Adrenal gland (tissue), 12 donors: Measurements from ENCODE around the gene FXYD4. TPM values are rescaled to one million over a fixed set of nuclear protein-coding genes. Genes with fewer than 3 reads are reported as not detected.

Source experiments
- DNase-seq, 7 donors: peaks; one replicate each; pipeline ENCODE4 v3.0.0-alpha.2; 2019 to 2020
- H3K27ac ChIP-seq, 5 donors: fragments of 200-600 bp; sonication (generic) in 4 of 5; 1 replicate in 3 of 5; 2 replicates in 2 of 5; pipeline versions ENCODE4 v1.5.1 to v1.8.0; 2016 to 2020; ENCODE audit warnings: mild to moderate bottlenecking in 1 of 5
- H3K27me3 ChIP-seq: fragments of 200-600 bp; 2 replicates; pipeline ENCODE4 v1.8.0; 2021
- H3K36me3 ChIP-seq, 2 donors: fragments of 200-600 bp; replicated peaks in 1 of 2; 1 replicate in 1 of 2; 2 replicates in 1 of 2; pipeline versions ENCODE4 v1.5.1 to v1.8.0; 2018 to 2022
- H3K4me1 ChIP-seq, 2 donors: fragments of 200-600 bp; replicated peaks in 1 of 2; 1 replicate in 1 of 2; 2 replicates in 1 of 2; pipeline versions ENCODE4 v1.5.1 to v1.8.0; 2018 to 2021
- H3K4me3 ChIP-seq, 4 donors: fragments of 200-600 bp; sonication (generic) in 3 of 4; one replicate each; pipeline ENCODE4 v1.5.1; 2016 to 2018
- H3K9me3 ChIP-seq, 3 donors: fragments of 200-600 bp; sonication (generic) in 1 of 3; replicated peaks in 1 of 3; 1 replicate in 2 of 3; 2 replicates in 1 of 3; pipeline versions ENCODE4 v1.5.1 to v1.8.0; 2016 to 2021
- POLR2A ChIP-seq, 2 donors: fragments of 450-650 bp; IDR thresholded peaks; one replicate each; pipeline ENCODE4 v1.6.1; 2017; ENCODE audit warnings: antibody characterized with exemption in 2 of 2, mild to moderate bottlenecking in 2 of 2, moderate library complexity in 1 of 2
- WGBS, 4 donors: extraction: QIAGEN DNeasy Blood & Tissue Kit in 2 of 4; methylation state at CpG; one replicate each; pipeline versions ENCODE4 v1.1.5 to v1.1.7; 2013 to 2017; 5-methylcytosine and 5-hydroxymethylcytosine counted together
- intact Hi-C, 2 donors: fragments of 100-400 bp; cut with DNase I; formaldehyde crosslinking; loops; one replicate each; pipeline versions ENCODE4 v1.14.1 to v1.15.0; 2022 to 2023
- polyA plus RNA-seq, 3 donors: library from polyadenylated mRNA; stranded (reverse); fragments of 200-250 nt in 2 of 3; fragments of 350-450 nt in 1 of 3; fragmentation: Illumina TruSeq in 1 of 3; extraction: RNeasy Lipid Tissue Mini Kit (QIAGEN cat#74804) in 1 of 3; gene quantifications; one replicate each; pipeline ENCODE4 v1.2.3, GENCODE V29; 2013 to 2014
- total RNA-seq, 9 donors: library from RNA; depleted of rRNA in 4 of 9; stranded (reverse); fragments of >200 nt in 4 of 9; fragments of 120-200 nt in 1 of 9; fragmentation: NEBNext Ultra II Directional in 1 of 9; extraction: Animal tissue kit (Norgen Biotek cat#: 25700) in 1 of 9; gene quantifications; one replicate each; pipeline versions ENCODE4 v1.1.0 to v1.2.4, GENCODE V29; 2013 to 2023
- TF ChIP-seq, protein P1 (sequence below), 6 experiments: fragments of 450-650 bp in 4 of 6; fragments of 200-600 bp in 2 of 6; sonication (generic) in 1 of 6; IDR thresholded peaks; 1 replicate in 5 of 6; 2 replicates in 1 of 6; pipeline versions ENCODE4 v1.5.1 to v1.8.0; 2016 to 2021; ENCODE audit warnings: antibody characterized with exemption in 6 of 6, mild to moderate bottlenecking in 2 of 6, moderate library complexity in 1 of 6
- donor health status: healthy with polysubstance abuse.
- donor health status: Bipolar disorder and iron deficiency.
- donor health status: DM: yes; HTN: yes; CAD: no.
- donor health status: DM: no; HTN: no; CAD: no.
- donor health status: DM: no; HTN: no; CAD: no.
- donor health status: DM: yes; HTN: yes; CAD: no.

FXYD4 gene
- total and polyA plus RNA-seq, 12 donors = 0.86 TPM; not detected in 11

DNA sequence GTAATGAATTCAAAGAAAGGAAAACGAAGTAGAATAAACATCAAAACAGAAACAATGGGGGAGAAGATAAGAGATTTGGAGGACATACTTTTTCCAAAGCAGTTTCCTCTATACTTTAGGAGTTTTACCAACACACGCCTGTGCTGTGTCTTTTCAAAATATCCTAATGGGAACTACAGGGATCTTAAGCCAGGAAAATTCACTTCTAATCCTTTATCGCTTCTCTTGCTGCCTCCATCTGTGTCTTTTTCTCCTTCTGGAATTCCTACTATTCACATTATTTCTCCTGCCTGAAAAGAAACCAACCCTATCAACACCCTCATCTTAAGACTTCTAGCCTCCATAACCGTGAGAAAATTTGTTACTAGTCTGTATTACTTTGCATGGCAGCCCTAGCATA is 30.7 kb downstream of the FXYD4 start:
- intact Hi-C loops = no loop called here
- no peak for TF ChIP-seq POLR2A (IDR thresholded peaks at IDR 0.05)
- TF ChIP-seq, protein P1, sequence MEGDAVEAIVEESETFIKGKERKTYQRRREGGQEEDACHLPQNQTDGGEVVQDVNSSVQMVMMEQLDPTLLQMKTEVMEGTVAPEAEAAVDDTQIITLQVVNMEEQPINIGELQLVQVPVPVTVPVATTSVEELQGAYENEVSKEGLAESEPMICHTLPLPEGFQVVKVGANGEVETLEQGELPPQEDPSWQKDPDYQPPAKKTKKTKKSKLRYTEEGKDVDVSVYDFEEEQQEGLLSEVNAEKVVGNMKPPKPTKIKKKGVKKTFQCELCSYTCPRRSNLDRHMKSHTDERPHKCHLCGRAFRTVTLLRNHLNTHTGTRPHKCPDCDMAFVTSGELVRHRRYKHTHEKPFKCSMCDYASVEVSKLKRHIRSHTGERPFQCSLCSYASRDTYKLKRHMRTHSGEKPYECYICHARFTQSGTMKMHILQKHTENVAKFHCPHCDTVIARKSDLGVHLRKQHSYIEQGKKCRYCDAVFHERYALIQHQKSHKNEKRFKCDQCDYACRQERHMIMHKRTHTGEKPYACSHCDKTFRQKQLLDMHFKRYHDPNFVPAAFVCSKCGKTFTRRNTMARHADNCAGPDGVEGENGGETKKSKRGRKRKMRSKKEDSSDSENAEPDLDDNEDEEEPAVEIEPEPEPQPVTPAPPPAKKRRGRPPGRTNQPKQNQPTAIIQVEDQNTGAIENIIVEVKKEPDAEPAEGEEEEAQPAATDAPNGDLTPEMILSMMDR (IDR thresholded peaks at IDR 0.05) = no peak
- H3K27ac ChIP-seq = no peak overlapping the region

DNA sequence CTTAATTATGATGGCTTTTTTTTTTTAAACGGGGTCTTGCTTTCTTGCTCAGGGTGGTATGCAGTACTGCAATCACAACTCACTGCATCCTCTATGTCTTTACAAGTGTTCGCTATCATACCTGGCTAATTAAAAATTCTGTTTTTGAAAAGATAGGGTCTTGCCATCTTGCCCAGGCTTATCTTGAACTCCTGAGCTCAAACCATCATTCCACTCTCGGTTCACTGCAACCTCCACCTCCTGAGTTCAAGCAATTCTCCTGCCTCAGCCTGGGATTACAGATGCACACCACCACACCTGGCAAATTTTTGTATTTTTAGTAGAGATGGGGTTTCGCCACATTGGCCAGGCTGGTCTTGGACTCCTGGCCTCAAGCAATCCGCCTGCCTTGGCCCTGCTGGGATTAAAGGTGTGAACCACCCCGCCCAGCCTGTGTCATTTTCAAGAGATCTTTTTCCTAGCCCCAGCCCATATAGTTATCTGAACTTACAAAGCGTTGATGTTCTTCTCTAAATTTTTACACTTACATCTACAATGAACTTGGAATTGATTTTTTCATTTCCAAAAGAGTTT is 31.5 kb downstream of the FXYD4 start:
- intact Hi-C loops = no loop called here
- Histone ChIP-seq H3K27ac (no peak overlapping the region), H3K4me1 (peaks cover 39 to 84% of the 10 kb centered on the region in 2 donors), H3K9me3 (no peaks in the 10 kb centered on the region), H3K36me3 (peaks cover 0 to 4% of the 10 kb centered on the region in 2 donors), H3K27me3 (no peaks in the 10 kb centered on the region), H3K4me3 (no peak overlapping the region)
- WGBS, 4 donors = 90 to 93% (median 91%) methylated on average over 7 of the region's 7 CpGs
- TF ChIP-seq POLR2A (IDR thresholded peaks at IDR 0.05) = no peak
- TF ChIP-seq, protein P1 (IDR thresholded peaks at IDR 0.05) = no peak
- no peak for DNase-seq

More for the DNA sequence above, 30.7 kb downstream of the FXYD4 start:
- Histone ChIP-seq H3K27me3 (no peaks in the 10 kb centered on the region), H3K4me3 (no peak overlapping the region), H3K9me3 (no peaks in the 10 kb centered on the region), H3K4me1 (peaks cover 43 to 89% of the 10 kb centered on the region in 2 donors), H3K36me3 (peaks cover 0 to 4% of the 10 kb centered on the region in 2 donors)
- no peak for DNase-seq
- 53 to 56% (median 55%) methylated on average over 4 of the region's 4 CpGs for WGBS, 4 donors

DNA sequence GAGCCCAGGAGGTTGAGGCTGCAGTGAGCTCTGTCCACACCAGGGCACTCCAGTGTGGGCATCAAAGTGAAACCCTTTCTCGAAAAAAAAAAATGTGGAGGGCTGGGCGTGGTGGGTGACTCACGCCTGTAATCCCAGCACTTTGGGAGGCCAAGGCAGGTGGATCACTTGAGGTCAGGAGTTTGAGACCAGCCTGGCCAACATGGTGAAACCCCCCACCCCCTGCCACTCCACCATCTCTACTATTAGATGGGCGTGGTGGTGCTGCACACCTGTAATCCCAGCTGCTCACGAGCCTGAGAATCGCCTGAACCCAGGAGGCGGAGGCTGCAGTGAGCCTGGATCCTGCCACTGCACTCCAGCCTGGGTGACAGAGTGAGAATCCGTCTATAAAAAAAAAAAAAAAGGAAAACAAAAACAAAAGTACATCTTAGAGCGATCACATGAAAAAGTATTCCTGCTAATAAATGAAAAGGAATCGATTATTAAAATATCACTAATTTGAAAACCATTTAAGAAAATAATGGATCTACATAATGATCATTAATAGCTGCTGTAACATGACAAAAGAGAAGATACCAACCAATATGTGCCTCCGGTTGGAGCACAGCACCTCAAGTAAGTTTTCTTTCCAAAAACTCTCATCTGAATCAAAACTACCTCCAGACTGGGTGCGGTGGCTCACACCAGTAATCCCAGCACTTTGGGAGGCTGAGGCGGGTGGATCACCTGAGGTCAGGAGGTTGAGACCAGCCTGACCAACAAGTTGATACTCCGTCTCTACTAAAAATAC is 32.7 kb downstream of the FXYD4 start:
- Histone ChIP-seq H3K9me3 (no peaks in the 10 kb centered on the region), H3K27me3 (no peaks in the 10 kb centered on the region), H3K4me1 (peaks cover 28 to 73% of the 10 kb centered on the region in 2 donors), H3K36me3 (peaks cover 0 to 4% of the 10 kb centered on the region in 2 donors), H3K4me3 (no peak overlapping the region), H3K27ac (peak overlapping the region in 1 of 5 donors; percentile 19)
- intact Hi-C loops = no loop called here
- 60 to 74% (median 70%) methylated on average over 14 of the region's 14 CpGs for WGBS, 4 donors
- TF ChIP-seq POLR2A (IDR thresholded peaks at IDR 0.05) = no peak
- TF ChIP-seq, protein P1 (IDR thresholded peaks at IDR 0.05) = no peak
- no peak for DNase-seq

DNA sequence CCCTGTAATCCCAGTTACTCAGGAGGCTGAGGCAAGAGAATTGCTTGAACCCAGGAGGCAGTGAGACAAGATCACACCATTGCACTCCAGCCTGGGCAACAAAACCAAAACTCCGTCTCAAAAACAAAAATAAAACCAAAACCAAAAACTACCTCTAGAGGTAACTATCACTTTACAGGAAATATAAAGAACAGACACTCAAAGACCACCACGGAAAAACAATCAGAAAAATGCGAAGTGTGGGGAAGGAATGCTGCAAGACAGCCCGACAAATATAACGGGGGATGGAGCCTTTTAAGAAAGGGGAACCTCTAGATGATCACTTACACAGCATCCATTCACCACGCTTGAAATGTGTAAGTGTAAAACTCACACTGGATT is 33.3 kb downstream of the FXYD4 start:
- WGBS, 4 donors = 61 to 70% (median 64%) methylated on average over 6 of the region's 6 CpGs
- TF ChIP-seq POLR2A (IDR thresholded peaks at IDR 0.05) = no peak
- TF ChIP-seq, protein P1 (IDR thresholded peaks at IDR 0.05) = no peak
- peaks cover 28 to 67% of the 10 kb centered on the region in 2 donors for H3K4me1 ChIP-seq
- no peaks in the 10 kb centered on the region for H3K27me3 ChIP-seq
- peak overlapping the region in 1 of 5 donors; percentile 19 for H3K27ac ChIP-seq
- H3K36me3 ChIP-seq = peaks cover 0 to 4% of the 10 kb centered on the region in 2 donors
- H3K4me3 ChIP-seq = no peak overlapping the region
- intact Hi-C loops = no loop called here
- no peak for DNase-seq
- H3K9me3 ChIP-seq = no peaks in the 10 kb centered on the region
